Raji (cell line): ENCODE results near the gene SSNA1.

Source experiments
- POLR2A ChIP-seq: IDR thresholded peaks from 2 replicates; pipeline ENCODE4 v1.6.1; 2011; ENCODE audit warnings: low read depth, low read length, control low read depth; ENCODE audit not compliant: insufficient read depth

Gene SSNA1

GRCh38 chr9:137170486-137171148, 17.9 kb upstream of the SSNA1 start:
- no peak for TF ChIP-seq POLR2A

GRCh38 chr9:137171149-137171900, 17.2 kb upstream of the SSNA1 start:
- TF ChIP-seq POLR2A = no peak

DNA sequence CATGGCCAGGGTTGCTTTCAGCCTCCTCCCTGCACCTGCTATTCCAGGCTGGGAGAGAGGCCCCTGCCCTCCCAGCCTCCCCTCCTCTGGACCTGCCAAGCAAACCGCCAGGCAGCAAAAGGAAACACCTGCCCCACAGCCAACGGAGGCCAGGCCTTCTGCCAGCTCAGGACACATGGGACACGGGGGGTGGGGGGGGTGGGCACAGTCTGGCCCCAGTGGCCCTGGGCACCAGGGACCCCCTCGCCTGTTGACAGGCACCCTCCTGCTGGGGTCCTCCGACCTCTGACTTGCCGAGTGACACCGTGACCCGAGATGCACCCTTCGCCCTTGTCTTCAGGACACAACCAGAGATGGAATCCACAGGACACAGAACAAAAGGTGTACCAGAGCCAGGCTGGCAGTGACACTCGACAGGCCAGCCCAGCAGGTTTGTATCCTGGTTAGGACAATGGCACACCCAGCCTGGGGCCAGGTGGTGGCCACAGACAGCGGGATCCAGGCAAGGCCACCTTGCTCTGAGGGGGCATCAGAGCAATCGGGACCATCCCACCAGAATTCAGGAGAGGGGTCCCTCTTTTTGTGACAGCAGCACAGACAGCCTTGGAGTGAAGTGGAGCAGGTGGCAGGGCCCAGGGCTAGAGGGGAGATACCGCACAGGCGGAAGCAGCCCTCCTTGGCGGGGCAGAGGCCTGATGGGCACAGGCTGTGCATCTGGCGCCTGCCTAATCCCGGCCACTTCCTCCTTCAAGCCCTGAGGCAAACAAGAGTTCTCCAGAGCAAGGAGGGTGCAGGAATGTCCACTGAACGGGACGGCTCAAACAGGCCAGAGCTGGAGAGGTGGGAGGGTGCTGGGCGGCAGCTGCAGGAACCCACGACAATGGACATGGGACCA, 15.3 kb upstream of the SSNA1 start:
- no peak for TF ChIP-seq POLR2A

DNA sequence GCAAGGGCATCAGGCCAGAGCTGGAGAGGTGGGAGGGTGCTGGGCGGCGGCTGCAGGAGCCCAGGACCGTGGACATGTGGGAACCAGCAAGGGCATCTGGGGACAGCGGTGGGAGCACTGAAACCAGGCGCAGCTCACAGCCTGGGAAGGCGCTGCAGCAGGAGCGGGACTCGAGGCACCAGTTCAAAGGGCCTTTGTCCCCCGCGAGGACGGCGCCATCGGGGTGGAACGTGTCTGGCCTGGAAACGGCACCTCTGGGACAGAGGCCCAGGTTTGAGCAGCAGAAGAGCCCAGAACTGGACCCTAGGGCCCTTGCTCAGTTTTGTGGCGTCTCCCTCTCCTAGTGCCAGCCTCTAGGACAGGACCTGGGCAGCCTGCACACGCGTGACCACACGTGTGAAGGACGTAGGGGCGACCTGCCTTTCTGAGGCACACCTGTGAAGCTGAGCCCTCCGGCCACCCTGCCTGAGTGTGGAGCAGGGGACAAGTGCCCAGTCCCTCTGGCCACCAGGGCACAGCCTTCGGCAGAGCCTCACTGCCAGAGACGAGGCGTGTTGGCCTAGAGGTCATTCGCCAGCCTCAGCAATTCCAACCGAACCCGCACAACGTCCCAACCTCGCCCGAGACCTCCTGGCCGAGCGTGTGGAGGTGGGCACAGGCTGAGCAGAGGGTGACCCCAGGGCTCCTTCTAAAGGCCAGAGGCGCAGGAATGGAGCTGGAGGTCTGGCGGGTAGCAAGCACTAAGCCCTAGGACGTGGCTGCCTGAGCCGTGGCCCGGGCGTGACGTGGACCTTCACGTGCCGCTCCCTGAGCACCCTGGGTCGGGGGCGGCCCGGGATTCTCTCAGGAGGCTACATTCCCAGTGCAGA, 14.4 kb upstream of the SSNA1 start:
- no peak for TF ChIP-seq POLR2A

DNA sequence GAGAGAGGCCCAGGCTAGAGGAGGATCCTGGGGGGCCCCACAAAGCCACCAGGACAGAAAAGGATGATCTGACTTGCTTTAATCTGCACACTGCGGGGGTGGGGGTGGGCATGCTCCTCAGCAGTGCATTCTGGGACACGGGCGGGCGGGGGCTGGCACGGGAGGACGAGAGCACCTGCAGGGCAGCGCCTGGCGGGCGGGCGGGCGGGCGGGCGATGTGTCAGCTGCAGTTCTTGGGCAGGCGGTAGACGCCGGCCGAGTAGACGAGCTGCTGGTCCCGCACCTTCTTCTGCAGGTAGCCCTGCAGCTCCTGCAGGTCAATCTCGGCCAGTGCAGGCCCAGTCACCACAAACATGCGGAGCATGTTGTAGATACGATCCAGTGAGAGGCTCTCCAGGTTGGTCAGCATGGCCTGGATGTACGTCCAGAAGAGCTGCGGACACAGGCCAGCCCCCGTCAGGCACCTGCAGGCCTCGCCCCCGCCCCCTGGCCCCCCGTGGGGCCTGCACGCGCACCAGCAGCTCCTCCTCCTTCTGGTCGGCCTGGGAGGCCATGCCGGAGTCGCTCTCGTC, 13.7 kb upstream of the SSNA1 start:
- no peak for TF ChIP-seq POLR2A

DNA sequence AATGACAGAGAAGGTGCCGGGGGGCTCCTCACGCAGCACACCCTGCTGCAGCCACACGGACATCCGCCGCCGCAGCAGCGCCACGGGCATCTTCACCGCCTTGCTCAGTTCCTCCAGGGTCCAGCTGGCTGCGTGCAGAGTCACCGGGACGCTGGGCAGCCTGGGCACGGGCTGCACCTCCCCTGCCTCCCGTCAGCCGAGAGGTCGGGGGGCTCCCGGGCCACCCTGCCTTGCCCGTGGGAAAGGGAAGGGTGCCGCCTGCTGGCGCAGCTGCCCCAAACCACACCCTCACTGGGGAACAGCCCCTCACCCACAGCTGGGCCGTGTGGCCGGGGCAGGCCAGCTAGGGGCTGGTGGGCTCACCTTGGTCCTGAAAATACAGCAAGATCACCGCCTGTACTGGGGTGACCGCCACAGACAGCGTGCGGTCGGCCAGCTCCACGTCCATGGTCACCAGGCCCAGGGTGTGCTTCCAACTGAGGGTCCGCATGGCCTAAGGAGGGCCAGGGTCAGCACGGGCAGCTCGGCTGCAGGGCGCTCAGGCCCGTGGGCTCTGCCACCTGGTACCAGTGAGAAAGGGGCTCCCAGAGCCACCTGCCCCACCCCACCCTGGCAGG, 13.0 kb upstream of the SSNA1 start:
- TF ChIP-seq POLR2A = no peak

DNA sequence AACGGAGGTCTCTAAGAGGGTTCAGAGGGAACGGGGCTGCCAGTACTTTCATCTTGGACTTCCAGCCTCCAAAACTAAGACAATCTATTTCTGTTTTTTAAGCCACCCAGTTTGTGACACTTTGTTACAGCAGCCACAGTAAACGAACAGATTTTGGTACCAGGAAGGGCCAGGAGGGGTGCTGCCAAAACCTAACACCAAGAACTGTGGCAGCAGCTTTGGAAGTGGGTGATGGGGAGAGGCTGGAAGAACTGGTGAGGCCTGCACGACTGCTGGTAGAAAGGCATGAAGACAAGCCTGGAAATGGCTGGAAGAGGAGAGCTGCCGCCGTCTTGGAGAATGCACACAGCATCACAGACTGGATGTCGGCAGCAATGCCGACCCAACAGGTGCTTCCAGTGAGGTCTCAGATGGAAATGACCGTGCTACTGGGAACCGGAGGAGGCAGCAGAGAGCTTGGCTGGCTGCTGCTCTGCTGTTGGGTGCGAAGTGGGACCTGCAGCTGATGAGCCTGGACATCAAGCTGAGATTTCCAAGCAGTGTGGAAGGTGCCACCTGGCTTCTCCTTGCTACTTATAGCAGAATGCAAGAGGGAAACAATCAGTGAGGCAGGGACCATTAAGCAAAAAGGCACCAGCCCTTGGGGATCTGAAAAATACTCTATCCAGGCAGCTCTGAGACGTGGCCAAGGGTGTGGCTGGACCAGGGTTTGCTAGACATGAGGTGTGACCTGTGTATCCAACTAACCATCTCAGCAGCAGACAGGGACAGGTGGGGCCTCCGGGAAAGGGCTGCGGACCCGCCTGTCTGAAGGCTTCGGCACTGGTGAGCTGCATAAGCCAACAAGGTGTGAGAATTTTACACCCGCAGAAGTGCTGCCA, 11.9 kb upstream of the SSNA1 start:
- no peak for TF ChIP-seq POLR2A

GRCh38 chr9:137178201-137178938, 10.1 kb upstream of the SSNA1 start:
- TF ChIP-seq POLR2A = no peak

GRCh38 chr9:137178939-137179630, 9.4 kb upstream of the SSNA1 start:
- TF ChIP-seq POLR2A = no peak

- no peak for TF ChIP-seq POLR2A
Observed at GRCh38 chr9:137179761-137180160, 8.7 kb upstream of the SSNA1 start.

DNA sequence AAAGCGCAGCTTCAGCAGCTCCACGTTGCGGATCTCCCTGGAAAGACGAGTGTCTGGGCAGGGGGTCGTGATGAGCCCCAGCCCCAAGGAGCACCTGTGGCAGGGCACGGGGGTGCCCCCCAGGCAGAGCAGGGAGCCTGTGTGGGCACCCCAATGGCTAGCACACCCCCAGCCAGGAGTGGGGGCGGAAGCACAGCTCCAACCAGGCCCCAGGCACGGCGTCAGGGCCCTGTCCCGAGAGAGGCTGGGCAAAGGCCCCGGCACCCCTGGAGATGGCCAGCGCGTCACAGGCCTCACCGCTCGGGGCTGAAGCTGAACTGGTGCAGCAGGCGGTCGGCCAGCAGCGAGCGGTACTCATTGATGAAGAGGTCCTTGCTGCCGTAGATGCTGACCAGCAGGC, 8.0 kb upstream of the SSNA1 start:
- no peak for TF ChIP-seq POLR2A

GRCh38 chr9:137181680-137182079, 6.8 kb upstream of the SSNA1 start:
- no peak for TF ChIP-seq POLR2A
